Epithelial cell of esophagus (primary cell): Measurements from ENCODE around the gene S100PBP.

ENCODE experiments used
- DNase-seq: peaks from one replicate; pipeline ENCODE4 v3.0.0; 2010; ENCODE audit warnings: low read depth
- H3K4me3 ChIP-seq: 2 replicates; pipeline ENCODE4 v1.5.1; 2011; ENCODE audit warnings: mild to moderate bottlenecking, low read length, control low read depth
- TF ChIP-seq, protein P1 (sequence below): IDR thresholded peaks from 2 replicates; pipeline ENCODE4 v1.5.1; 2011; ENCODE audit warnings: low read depth, mild to moderate bottlenecking, low read length, control low read depth, inconsistent platforms; ENCODE audit not compliant: insufficient read depth; ENCODE audit errors: missing control alignments

Gene S100PBP

DNA sequence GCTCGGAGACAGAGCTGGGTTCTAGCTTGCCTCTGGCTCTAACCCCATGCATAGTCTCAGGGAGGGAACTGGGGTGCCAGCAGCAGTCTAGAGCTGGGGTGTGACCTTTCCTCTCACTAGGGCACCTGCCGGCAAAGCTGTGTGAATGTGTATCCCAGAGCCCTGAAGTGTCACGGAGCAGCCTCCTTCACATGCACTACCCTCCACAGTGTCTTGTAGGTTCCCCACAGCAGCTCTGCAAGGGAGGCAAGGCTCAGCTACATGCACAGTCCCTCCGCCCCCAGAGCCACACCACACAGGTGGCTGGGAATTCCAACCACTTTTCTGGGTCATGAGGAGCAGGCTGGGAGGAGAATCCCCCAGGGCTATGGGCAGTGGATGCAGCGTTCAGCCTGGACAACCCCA, 61.2 kb downstream of the S100PBP start:
- TF ChIP-seq, protein P1, sequence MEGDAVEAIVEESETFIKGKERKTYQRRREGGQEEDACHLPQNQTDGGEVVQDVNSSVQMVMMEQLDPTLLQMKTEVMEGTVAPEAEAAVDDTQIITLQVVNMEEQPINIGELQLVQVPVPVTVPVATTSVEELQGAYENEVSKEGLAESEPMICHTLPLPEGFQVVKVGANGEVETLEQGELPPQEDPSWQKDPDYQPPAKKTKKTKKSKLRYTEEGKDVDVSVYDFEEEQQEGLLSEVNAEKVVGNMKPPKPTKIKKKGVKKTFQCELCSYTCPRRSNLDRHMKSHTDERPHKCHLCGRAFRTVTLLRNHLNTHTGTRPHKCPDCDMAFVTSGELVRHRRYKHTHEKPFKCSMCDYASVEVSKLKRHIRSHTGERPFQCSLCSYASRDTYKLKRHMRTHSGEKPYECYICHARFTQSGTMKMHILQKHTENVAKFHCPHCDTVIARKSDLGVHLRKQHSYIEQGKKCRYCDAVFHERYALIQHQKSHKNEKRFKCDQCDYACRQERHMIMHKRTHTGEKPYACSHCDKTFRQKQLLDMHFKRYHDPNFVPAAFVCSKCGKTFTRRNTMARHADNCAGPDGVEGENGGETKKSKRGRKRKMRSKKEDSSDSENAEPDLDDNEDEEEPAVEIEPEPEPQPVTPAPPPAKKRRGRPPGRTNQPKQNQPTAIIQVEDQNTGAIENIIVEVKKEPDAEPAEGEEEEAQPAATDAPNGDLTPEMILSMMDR, result no peak
- DNase-seq, result no peak
- no peak overlapping the region for H3K4me3 ChIP-seq

DNA sequence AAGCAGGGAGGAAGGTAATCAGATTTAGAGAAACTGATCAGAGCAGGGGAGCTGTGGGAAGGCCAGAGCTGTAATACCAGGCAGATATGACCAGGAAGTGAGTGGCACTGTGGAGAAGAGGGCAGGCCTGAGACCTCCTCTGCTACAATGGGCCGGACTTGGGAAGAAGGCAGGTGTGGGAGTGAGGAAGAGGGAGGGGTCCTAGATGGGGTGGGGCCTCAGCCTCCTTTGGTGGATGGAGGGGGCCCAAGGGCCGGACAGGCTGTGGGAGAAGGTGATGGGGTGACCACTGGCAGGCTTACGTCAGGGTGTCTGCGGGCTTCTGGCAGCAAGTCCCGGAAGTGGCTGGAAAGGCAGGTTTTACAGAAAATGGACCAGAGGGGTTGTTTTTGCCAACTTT, 63.8 kb downstream of the S100PBP start:
- no peak for DNase-seq
- H3K4me3 ChIP-seq, result no peak overlapping the region
- TF ChIP-seq, protein P1, result no peak

GRCh38 chr1:32881871-32882850, 64.7 kb downstream of the S100PBP start:
- no peak for DNase-seq
- no peak overlapping the region for H3K4me3 ChIP-seq
- TF ChIP-seq, protein P1, result no peak

DNA sequence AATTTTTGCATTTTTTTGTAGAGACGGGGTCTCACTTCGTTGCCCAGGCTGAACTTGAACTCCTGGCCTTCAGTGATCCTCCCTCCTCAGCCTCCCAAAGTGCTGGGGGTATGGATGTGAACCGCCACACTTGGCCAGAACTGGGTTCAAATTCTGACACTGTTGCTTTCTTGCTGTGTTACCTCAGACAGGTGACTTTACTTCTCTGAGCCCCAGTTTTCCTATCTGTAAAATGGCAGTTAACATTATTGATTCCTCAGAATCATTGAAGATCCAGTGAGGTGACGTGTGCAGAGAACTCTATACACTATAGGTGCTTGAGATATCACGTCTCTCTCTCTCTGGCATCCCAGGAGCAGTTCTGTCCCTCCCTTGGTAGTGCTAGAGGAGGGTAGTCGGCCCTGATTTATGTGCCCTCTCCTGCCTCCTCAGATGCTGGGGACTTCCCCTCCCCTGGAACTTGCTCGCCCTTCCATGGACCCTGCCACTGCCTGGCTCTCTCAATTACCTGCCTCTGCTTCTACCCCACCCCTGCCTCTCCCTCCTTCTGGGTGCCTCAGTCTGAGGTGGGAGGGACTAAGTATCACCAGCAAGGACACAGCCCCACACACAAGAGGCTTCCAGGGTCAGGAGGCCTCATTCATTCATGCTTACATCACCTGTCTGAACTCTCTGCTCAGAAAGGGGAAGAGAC, 66.0 kb downstream of the S100PBP start:
- no peak for DNase-seq
- H3K4me3 ChIP-seq, result no peak overlapping the region
- TF ChIP-seq, protein P1, result no peak

DNA sequence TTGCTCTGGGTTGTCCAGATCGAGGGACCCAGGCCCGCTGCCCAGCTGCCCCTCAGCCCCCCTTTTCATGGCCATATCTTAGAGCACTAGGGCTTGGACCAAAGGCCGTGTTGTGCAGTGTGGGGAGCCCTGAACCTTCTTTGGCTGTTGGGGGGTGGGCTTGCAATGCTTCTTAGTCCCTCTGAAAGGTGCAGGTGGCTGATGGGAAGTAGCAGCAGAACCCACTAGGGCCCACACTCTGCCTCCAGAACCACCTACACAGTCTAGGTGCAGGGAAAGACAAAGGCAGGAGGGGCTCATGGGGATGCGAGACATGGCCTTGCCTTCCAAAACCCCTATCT, 66.5 kb downstream of the S100PBP start:
- no peak overlapping the region for H3K4me3 ChIP-seq
- TF ChIP-seq, protein P1, result no peak
- no peak for DNase-seq

- TF ChIP-seq, protein P1, result no peak
- DNase-seq, result no peak
Observed at GRCh38 chr1:32884726-32885125, 67.3 kb downstream of the S100PBP start.

More at GRCh38 chr1:32884726-32885125, 67.3 kb downstream of the S100PBP start:
- no peak overlapping the region for H3K4me3 ChIP-seq
